ENCODE results near the gene TSPAN18. TPM values are rescaled to one million over a fixed set of nuclear protein-coding genes. Genes with fewer than 3 reads are reported as not detected.

TSPAN18 gene
- total RNA-seq, 1 experiment from 2014 or later: not detected

DNA sequence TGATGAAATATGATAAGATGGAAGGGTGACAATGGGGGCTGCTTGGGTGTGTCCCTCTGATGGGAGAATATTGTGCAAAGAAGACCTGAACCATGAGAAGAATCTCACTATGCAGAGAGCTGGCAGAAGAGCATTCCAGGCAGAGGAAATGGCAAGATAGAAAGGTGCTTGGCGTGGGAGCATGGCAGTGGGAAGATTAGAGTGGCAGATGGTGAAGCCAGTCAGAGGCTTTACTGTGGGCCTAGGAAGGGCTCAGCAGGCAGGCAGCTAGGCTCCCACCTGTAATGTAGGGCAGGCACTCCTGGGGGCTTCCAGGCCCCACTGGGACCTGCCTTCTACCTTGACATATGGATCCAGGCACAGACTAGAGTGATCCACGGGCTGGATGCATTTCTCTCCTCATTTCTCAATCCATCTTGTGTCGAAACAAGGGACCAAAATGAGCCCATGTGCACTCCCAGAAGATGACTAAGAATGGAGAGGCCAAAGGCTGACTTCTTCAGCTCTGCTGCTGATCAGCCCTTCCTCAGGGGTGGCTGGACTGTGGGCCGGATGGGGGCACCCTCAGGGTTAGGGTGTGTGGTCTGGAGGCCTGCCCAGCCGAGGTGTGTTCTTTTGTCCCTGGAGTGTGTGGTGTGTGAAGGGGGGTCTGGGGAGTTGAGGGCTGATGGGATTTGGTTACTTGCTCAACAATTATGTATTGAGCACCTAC, 88.3 kb downstream of the TSPAN18 start:
- H3K9me3 ChIP-seq (ENCODE audit: low read length): no peaks in the 10 kb centered on the region
- H3F3A ChIP-seq (ENCODE audit: low read length, unreplicated experiment): no peaks in the 10 kb centered on the region
- H3K79me2 ChIP-seq (ENCODE audit: low read length): no peaks in the 10 kb centered on the region
- ChIA-PET CTCF (no interaction called here), POLR2A (ENCODE audit: unreplicated experiment) (no interaction called here)
- BruUV-seq (replicated peaks): no TSS peak
- H3K9me2 ChIP-seq (replicated peaks; ENCODE audit: low read length): no peaks in the 10 kb centered on the region
- H3K4me1 ChIP-seq (ENCODE audit: insufficient read depth, low read length): no peaks in the 10 kb centered on the region
- H3K36me3 ChIP-seq (ENCODE audit: low read depth, low read length): no peaks in the 10 kb centered on the region
- no peak overlapping the region for H3K27ac ChIP-seq (ENCODE audit: low read length)
- TF ChIP-seq, protein P1, sequence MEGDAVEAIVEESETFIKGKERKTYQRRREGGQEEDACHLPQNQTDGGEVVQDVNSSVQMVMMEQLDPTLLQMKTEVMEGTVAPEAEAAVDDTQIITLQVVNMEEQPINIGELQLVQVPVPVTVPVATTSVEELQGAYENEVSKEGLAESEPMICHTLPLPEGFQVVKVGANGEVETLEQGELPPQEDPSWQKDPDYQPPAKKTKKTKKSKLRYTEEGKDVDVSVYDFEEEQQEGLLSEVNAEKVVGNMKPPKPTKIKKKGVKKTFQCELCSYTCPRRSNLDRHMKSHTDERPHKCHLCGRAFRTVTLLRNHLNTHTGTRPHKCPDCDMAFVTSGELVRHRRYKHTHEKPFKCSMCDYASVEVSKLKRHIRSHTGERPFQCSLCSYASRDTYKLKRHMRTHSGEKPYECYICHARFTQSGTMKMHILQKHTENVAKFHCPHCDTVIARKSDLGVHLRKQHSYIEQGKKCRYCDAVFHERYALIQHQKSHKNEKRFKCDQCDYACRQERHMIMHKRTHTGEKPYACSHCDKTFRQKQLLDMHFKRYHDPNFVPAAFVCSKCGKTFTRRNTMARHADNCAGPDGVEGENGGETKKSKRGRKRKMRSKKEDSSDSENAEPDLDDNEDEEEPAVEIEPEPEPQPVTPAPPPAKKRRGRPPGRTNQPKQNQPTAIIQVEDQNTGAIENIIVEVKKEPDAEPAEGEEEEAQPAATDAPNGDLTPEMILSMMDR (conservative IDR thresholded peaks at IDR 0.05; ENCODE audit: low read depth, low read length): no peak
- no peak for TF ChIP-seq EZH2 (IDR thresholded peaks at IDR 0.05; ENCODE audit: low read length, unreplicated experiment)
- no peak for TF ChIP-seq EZH2phosphoT487 (IDR thresholded peaks at IDR 0.05; ENCODE audit: borderline replicate concordance, low read length)
- intact Hi-C loops (cut with micrococcal nuclease): no loop called here
- no peak overlapping the region for H3K4me3 ChIP-seq (ENCODE audit: low read length)
- H3K4me2 ChIP-seq (ENCODE audit: low read length): no peak overlapping the region
- ATAC-seq (no peak), DNase-seq (no peak)
- H2AFZ ChIP-seq (ENCODE audit: low read length): no peak overlapping the region
- H3K27me3 ChIP-seq (ENCODE audit: low read length): peaks cover 15% of the 10 kb centered on the region; the same call in 1 of the 2 replicates
- H3K9ac ChIP-seq (ENCODE audit: low read length): no peak overlapping the region
- no peaks in the 10 kb centered on the region for H4K20me1 ChIP-seq (ENCODE audit: low read length)

DNA sequence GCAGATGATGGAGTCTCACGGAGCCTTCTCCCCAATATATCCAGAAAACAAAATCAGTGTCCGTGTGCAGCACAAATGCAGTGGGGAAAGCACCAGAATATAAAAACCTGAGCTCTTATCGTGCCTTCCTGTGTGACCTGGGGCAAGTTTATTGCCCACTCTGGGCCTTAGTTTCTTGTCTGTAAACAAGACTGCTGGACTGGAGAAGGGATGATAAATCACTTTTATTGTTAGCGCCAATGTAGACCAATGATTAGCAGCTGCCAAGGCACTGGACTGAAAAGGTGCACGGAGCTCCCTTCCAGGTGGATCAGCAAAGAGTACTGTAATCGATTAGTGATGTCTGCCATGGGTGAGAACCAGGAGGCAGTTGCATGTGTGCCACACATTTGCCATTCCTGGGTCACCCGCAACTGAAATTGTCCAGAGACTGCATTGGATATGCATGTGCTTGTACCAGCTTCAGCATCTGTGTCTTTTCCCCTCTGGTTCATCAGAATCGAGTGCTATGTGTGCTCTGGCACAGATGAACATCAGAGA, 89.2 kb downstream of the TSPAN18 start:
- Histone ChIP-seq H3K79me2 (ENCODE audit: low read length) (no peaks in the 10 kb centered on the region), H3K27me3 (ENCODE audit: low read length) (peaks cover 20% of the 10 kb centered on the region), H3K36me3 (ENCODE audit: low read depth, low read length) (no peaks in the 10 kb centered on the region), H3K4me2 (ENCODE audit: low read length) (no peak overlapping the region), H3K9me2 (replicated peaks; ENCODE audit: low read length) (no peaks in the 10 kb centered on the region), H2AFZ (ENCODE audit: low read length) (no peak overlapping the region), H3K4me1 (ENCODE audit: insufficient read depth, low read length) (no peaks in the 10 kb centered on the region), H3K9me3 (ENCODE audit: low read length) (no peaks in the 10 kb centered on the region), H3K4me3 (ENCODE audit: low read length) (no peak overlapping the region), H4K20me1 (ENCODE audit: low read length) (no peaks in the 10 kb centered on the region), H3K27ac (ENCODE audit: low read length) (no peak overlapping the region), H3K9ac (ENCODE audit: low read length) (no peak overlapping the region), H3F3A (ENCODE audit: low read length, unreplicated experiment) (no peaks in the 10 kb centered on the region)
- no peak for TF ChIP-seq EZH2phosphoT487 (IDR thresholded peaks at IDR 0.05; ENCODE audit: borderline replicate concordance, low read length)
- TF ChIP-seq, protein P1 (conservative IDR thresholded peaks at IDR 0.05; ENCODE audit: low read depth, low read length): no peak
- no peak for TF ChIP-seq EZH2 (IDR thresholded peaks at IDR 0.05; ENCODE audit: low read length, unreplicated experiment)
- POLR2A ChIA-PET (ENCODE audit: unreplicated experiment): no interaction called here
- intact Hi-C loops (cut with micrococcal nuclease): no loop called here
- CTCF ChIA-PET: no interaction called here
- no TSS peak for BruUV-seq (replicated peaks)
- ATAC-seq (no peak), DNase-seq (no peak)

DNA sequence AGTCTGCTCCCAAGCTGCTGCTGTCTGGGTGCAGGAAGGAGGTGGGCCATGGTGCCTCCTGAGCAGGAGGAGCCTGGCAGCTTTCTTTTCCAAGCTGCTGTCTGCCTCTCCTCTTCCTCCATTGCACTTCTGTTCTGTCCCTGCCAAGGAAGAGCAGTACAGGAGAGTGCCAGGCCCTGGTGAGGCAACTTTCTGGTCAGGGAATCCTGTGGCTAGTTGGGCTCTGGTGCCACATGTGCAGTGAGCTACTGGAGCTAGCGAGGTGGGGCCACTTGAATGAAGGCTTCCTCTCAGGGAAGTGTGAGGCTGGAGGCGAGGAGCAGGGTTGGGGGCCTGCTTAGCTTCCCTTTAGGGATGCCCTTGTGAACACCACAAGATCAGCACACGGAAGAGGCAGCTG, 90.0 kb downstream of the TSPAN18 start:
- H3K79me2 ChIP-seq (ENCODE audit: low read length): no peaks in the 10 kb centered on the region
- BruUV-seq (replicated peaks): no TSS peak
- DNase-seq (no peak), ATAC-seq (no peak)
- no peaks in the 10 kb centered on the region for H3K9me2 ChIP-seq (replicated peaks; ENCODE audit: low read length)
- intact Hi-C loops (cut with micrococcal nuclease): no loop called here
- peaks cover 20% of the 10 kb centered on the region for H3K27me3 ChIP-seq (ENCODE audit: low read length)
- TF ChIP-seq EZH2 (IDR thresholded peaks at IDR 0.05; ENCODE audit: low read length, unreplicated experiment): no peak
- TF ChIP-seq EZH2phosphoT487 (IDR thresholded peaks at IDR 0.05; ENCODE audit: borderline replicate concordance, low read length): no peak
- TF ChIP-seq, protein P1 (conservative IDR thresholded peaks at IDR 0.05; ENCODE audit: low read depth, low read length): no peak
- H3K4me3 ChIP-seq (ENCODE audit: low read length): no peak overlapping the region
- ChIA-PET POLR2A (ENCODE audit: unreplicated experiment) (no interaction called here), CTCF (no interaction called here)
- no peaks in the 10 kb centered on the region for H4K20me1 ChIP-seq (ENCODE audit: low read length)
- no peaks in the 10 kb centered on the region for H3K9me3 ChIP-seq (ENCODE audit: low read length)
- H3F3A ChIP-seq (ENCODE audit: low read length, unreplicated experiment): no peaks in the 10 kb centered on the region
- no peak overlapping the region for H3K9ac ChIP-seq (ENCODE audit: low read length)
- no peaks in the 10 kb centered on the region for H3K4me1 ChIP-seq (ENCODE audit: insufficient read depth, low read length)
- no peak overlapping the region for H3K4me2 ChIP-seq (ENCODE audit: low read length)
- no peak overlapping the region for H2AFZ ChIP-seq (ENCODE audit: low read length)
- H3K36me3 ChIP-seq (ENCODE audit: low read depth, low read length): no peaks in the 10 kb centered on the region
- no peak overlapping the region for H3K27ac ChIP-seq (ENCODE audit: low read length)
